Stimulated activated naive CD8-positive, alpha-beta T cell treated with anti-CD3 and anti-CD28 coated beads, Interleukin-15, amount 100 ng/mL, for 72 hours (primary cell): ENCODE data around the gene CFHR3.
"Not testable (repeated sequence)": the region's sequence is repeated elsewhere in the genome, so short reads cannot be mapped to it uniquely, and the experiment has no call there.

ENCODE experiments used
- ATAC-seq: fragments of 150-1000 bp; cut with Tn5 transposase; 2 replicates; pipeline ENCODE4 v1.10.0; 2021; ENCODE audit warnings: mild to moderate bottlenecking, moderate library complexity
- DNase-seq, 2 donors: peaks; one replicate each; pipeline ENCODE4 v3.0.0; 2021 to 2022
- H3K27ac Mint-ChIP-seq, 2 donors: one replicate each; pipeline ENCODE4 v1.8.0; 2022; ENCODE audit warnings: mild to moderate bottlenecking in 2 of 2, mixed read lengths in 2 of 2, moderate library complexity in 2 of 2
- H3K27me3 Mint-ChIP-seq: one replicate; pipeline ENCODE4 v1.8.0; 2022; ENCODE audit warnings: mixed read lengths
- H3K4me1 Mint-ChIP-seq: one replicate; pipeline ENCODE4 v1.8.0; 2022; ENCODE audit warnings: mild to moderate bottlenecking, mixed read lengths
- H3K4me3 Mint-ChIP-seq, 2 donors: one replicate each; pipeline ENCODE4 v1.8.0; 2022; ENCODE audit warnings: mild to moderate bottlenecking in 2 of 2, mixed read lengths in 2 of 2, moderate library complexity in 1 of 2
- H3K9me3 Mint-ChIP-seq, 2 donors: one replicate each; pipeline ENCODE4 v1.8.0; 2022; ENCODE audit warnings: mixed read lengths in 2 of 2

Gene CFHR3

GRCh38 chr1:196774603-196775002 lies at the start of gene CFHR3:
CFHR3 (plus strand) TSS chr1:196774840; CDS start chr1:196774887, 47 bp downstream.
- DNase-seq (no peak), ATAC-seq (no peak)
- H3K4me1 Mint-ChIP-seq = no peaks in the 10 kb centered on the region
- no peaks in the 10 kb centered on the region for H3K9me3 Mint-ChIP-seq
- no peaks in the 10 kb centered on the region for H3K27me3 Mint-ChIP-seq
- no peak within 1 kb of the TSS for H3K4me3 Mint-ChIP-seq
- no peak within 1 kb of the TSS for H3K27ac Mint-ChIP-seq

- Mint-ChIP-seq H3K27me3 (no peaks in the 10 kb centered on the region), H3K4me1 (no peaks in the 10 kb centered on the region), H3K4me3 (no peak overlapping the region), H3K9me3 (peaks cover 0 to 7% of the 10 kb centered on the region in 2 donors), H3K27ac (no peak overlapping the region)
- DNase-seq = no peak
- ATAC-seq = no peak
Measured at GRCh38 chr1:196732526-196732925, 42.1 kb upstream of the CFHR3 start.

DNA sequence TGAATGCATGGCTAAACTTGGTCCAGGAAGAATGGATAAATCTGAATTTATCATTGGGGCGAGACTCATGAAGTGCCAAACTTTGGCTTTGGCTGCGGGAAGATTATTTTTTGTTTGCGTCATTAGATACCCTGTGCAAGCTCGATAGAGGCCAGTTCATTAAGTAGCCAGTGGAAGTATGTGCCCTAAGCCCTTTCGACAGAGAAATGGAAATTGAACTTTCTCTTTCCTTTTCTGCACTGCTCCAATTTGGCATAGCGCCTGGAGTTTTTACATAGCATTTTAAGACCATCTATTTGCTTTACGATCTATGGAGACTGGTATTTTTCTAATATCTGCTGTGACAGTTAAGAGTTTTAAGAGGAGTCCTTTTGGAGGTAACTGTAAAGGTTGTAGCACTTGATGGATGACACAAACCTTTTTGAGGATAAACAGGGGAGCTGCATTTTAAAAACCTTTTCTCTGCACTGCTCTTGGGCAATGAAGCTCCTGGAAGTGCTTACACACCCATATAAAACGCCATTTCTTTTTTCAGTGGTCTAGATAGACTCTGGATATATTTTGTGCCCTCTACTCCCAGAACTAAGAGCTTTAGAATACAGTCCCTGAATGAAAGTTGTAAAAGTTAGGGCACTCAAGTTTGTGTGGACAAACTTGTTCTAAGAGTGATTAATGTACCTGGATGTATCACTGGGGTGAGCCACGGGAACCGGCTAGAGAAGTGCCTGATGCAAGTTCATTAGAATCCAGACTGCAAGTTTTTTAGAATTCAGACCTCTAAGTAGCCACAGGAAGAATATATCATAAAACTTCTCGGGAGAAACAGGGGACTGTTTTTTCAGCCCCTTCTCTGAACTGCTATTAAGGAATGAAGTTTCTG lies 41.3 kb upstream of the CFHR3 start:
- Mint-ChIP-seq H3K27ac (no peak overlapping the region), H3K9me3 (peaks cover 0 to 13% of the 10 kb centered on the region in 2 donors), H3K27me3 (no peaks in the 10 kb centered on the region), H3K4me3 (no peak overlapping the region), H3K4me1 (no peaks in the 10 kb centered on the region)
- DNase-seq = no peak
- no peak for ATAC-seq

DNA sequence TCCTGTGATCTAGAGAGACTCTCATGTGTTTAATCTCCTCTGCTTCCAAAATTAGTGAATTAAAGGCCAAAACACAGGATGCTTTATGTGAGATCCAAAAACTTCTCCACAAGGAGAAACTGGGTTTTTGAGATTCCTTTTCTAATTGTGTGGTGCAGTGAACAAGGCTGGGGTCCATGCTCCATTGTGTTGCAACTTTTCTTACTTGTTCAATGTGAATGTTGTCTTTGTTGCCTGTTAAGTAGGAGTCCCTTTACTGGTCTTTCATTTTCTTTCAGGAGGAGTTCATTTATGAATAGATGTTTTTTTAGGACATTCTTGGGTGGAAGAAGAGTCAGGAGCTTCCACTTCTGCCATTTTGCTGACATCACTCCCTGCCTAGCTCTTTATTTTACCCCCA lies 40.6 kb upstream of the CFHR3 start:
- H3K9me3 Mint-ChIP-seq = peaks cover 0 to 20% of the 10 kb centered on the region in 2 donors
- no peaks in the 10 kb centered on the region for H3K27me3 Mint-ChIP-seq
- no peak overlapping the region for H3K4me3 Mint-ChIP-seq
- no peak for ATAC-seq
- H3K27ac Mint-ChIP-seq = no peak overlapping the region
- no peak for DNase-seq
- no peaks in the 10 kb centered on the region for H3K4me1 Mint-ChIP-seq

DNA sequence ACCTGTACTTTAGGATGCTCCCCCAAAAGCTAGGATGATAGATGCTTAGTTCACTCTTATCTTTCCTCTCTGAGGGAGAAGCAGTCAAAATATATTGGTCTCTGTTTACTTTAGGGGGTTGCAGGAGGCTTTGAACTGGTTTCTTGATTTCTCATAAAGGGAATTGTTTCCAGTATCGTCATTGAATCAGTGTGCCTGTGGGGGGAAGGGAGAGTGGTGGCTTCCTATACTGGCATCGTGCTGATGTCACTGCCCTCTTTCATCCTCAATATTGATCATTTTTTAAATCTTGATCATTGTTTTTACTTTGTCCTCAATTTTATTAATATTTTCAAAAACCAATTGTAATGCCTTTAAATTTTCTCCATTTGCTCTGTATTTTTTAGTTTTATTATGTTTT lies 40.2 kb upstream of the CFHR3 start:
- Mint-ChIP-seq H3K27me3 (no peaks in the 10 kb centered on the region), H3K9me3 (peaks cover 3 to 25% of the 10 kb centered on the region in 2 donors), H3K4me1 (no peaks in the 10 kb centered on the region), H3K4me3 (no peak overlapping the region), H3K27ac (no peak overlapping the region)
- DNase-seq (no peak), ATAC-seq (no peak)

GRCh38 chr1:196738730-196739129 lies 35.9 kb upstream of the CFHR3 start:
- no peaks in the 10 kb centered on the region for H3K27me3 Mint-ChIP-seq
- H3K27ac Mint-ChIP-seq = no peak overlapping the region
- H3K4me3 Mint-ChIP-seq = no peak overlapping the region
- peaks cover 12 to 22% of the 10 kb centered on the region in 2 donors for H3K9me3 Mint-ChIP-seq
- ATAC-seq (no peak), DNase-seq (no peak)
- no peaks in the 10 kb centered on the region for H3K4me1 Mint-ChIP-seq

- not testable (repeated sequence) for DNase-seq, H3K4me1 Mint-ChIP-seq, H3K27me3 Mint-ChIP-seq, H3K27ac Mint-ChIP-seq, ATAC-seq, H3K4me3 Mint-ChIP-seq
- H3K9me3 Mint-ChIP-seq = peaks cover 12 to 17% of the 10 kb centered on the region in 2 donors
Measured at GRCh38 chr1:196743244-196743643, 31.4 kb upstream of the CFHR3 start.

DNA sequence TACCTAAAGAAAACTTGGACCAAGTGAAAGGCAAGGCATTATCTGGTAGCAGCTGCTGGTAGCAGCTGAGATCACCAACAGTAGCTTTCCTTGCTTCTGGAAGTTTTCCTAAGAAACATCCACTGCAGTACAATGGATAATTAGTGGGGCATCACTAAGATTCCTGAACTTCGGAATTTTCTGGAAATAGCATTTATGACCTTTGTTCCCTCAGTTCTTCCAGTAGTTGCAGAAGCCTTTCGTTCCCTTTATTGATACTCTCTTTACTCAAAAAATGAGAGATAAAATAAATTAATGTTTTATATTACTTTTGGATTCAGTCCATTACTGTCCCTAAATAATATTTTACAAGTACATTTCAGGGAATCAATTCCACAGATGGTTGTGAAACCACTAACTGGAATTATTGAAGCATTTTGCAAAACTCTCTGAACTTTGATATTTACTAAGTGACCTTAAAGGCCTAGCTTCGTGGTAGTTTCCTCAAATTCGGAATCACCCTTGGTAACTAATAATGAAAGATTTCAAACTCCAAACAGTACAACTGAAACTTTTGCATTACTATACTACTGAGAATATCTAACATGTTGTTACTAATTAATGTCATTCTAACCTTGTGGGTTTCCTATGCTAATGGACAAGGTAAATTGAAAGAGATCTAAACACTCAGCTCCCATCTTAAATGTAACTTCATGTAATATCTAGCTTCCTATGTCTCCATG lies 9.5 kb upstream of the CFHR3 start:
- H3K4me3 Mint-ChIP-seq, H3K4me1 Mint-ChIP-seq, H3K27ac Mint-ChIP-seq, H3K27me3 Mint-ChIP-seq, DNase-seq, H3K9me3 Mint-ChIP-seq, ATAC-seq: not testable (repeated sequence)

GRCh38 chr1:196769823-196770222 lies 4.8 kb upstream of the CFHR3 start:
- not testable (repeated sequence) for H3K4me1 Mint-ChIP-seq, DNase-seq, H3K9me3 Mint-ChIP-seq, H3K27me3 Mint-ChIP-seq, ATAC-seq, H3K4me3 Mint-ChIP-seq, H3K27ac Mint-ChIP-seq

GRCh38 chr1:196773713-196774112 lies 927 bp upstream of the CFHR3 start:
- no peak overlapping the region for H3K27ac Mint-ChIP-seq
- no peak for DNase-seq
- H3K27me3 Mint-ChIP-seq = no peaks in the 10 kb centered on the region
- ATAC-seq = no peak
- H3K4me3 Mint-ChIP-seq = no peak overlapping the region
- no peaks in the 10 kb centered on the region for H3K9me3 Mint-ChIP-seq
- no peaks in the 10 kb centered on the region for H3K4me1 Mint-ChIP-seq

DNA sequence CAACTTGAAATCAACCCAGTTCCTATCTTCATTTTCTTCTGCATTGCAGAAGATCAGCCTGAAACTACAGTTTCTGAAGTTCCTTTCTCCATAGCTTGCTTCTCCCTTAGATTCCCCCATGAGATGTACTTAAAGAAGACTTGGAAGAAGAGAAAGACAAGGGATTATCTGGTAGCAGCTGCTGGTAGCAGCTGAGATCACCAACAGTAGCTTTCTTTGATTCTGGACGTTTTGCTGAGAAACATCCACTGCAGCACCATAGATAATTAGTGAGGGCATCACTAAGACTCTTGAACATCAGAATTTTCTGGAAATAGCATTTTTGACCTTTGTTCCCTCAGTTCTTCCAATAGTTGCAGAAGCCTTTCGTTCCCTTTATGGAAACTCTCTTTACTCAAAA lies 465 bp upstream of the CFHR3 start:
- ATAC-seq = no peak
- H3K27me3 Mint-ChIP-seq = no peaks in the 10 kb centered on the region
- H3K9me3 Mint-ChIP-seq = no peaks in the 10 kb centered on the region
- no peaks in the 10 kb centered on the region for H3K4me1 Mint-ChIP-seq
- no peak overlapping the region for H3K27ac Mint-ChIP-seq
- no peak for DNase-seq
- no peak overlapping the region for H3K4me3 Mint-ChIP-seq

DNA sequence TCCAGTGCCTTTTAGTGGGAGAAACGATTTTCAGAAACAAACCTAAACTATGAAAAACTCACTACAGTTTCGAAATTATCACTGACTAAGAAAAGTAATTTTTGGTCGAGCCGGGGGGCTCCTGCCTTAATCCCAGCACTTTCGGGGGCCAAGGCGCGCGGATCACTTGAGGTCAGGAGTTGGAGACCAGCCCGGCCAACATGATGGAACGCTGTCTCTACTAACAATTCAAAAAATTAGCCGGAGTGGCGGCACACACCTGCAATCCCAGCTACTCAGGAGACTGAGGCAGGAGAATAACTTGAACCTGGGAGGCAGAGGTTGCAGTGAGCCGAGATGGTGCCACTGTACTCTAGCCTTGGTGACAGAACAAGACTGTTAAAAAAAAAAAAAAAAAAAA lies 3.0 kb downstream of the CFHR3 start:
- ATAC-seq = no peak
- no peak for DNase-seq
- no peaks in the 10 kb centered on the region for H3K9me3 Mint-ChIP-seq
- H3K27me3 Mint-ChIP-seq = no peaks in the 10 kb centered on the region
- H3K4me1 Mint-ChIP-seq = no peaks in the 10 kb centered on the region
- H3K4me3 Mint-ChIP-seq = no peak overlapping the region
- no peak overlapping the region for H3K27ac Mint-ChIP-seq

DNA sequence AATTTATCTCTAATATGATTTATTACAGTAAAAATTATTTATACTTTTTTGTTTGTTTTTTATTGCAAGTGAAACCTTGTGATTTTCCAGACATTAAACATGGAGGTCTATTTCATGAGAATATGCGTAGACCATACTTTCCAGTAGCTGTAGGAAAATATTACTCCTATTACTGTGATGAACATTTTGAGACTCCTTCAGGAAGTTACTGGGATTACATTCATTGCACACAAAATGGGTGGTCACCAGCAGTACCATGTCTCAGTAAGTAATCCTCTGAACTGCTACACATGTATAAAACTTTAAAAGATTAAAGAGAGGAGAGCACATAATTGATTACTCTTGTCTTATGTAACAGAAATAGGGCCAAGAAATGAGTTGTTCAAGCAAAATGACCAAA lies 4.5 kb downstream of the CFHR3 start:
- no peak for ATAC-seq
- no peak overlapping the region for H3K4me3 Mint-ChIP-seq
- H3K27me3 Mint-ChIP-seq = no peaks in the 10 kb centered on the region
- H3K9me3 Mint-ChIP-seq = no peaks in the 10 kb centered on the region
- DNase-seq = no peak
- H3K27ac Mint-ChIP-seq = no peak overlapping the region
- no peaks in the 10 kb centered on the region for H3K4me1 Mint-ChIP-seq

DNA sequence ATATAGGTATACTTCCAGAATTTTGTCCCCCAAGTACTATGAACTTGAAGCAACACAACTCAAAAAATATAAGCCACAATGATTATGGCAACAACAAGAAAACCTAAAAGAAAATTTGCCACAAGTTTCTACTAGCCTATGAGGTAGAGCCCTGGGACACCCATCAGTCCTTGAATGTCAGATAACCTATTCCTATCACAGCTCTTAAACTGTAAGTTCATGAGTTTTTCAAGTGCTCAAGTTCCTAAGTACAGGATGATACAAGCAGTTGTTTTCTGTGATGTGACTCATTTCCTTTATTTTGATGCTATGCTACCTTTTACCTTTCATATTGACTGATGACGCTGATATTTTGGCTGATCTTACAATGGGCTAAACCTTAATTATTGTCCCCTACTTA lies 16.6 kb downstream of the CFHR3 start:
- ATAC-seq, H3K4me1 Mint-ChIP-seq, H3K27me3 Mint-ChIP-seq, H3K27ac Mint-ChIP-seq, H3K4me3 Mint-ChIP-seq, DNase-seq: not testable (repeated sequence)
- H3K9me3 Mint-ChIP-seq = peaks cover 0 to 12% of the 10 kb centered on the region in 2 donors

- H3K27ac Mint-ChIP-seq, H3K4me3 Mint-ChIP-seq, H3K9me3 Mint-ChIP-seq, H3K4me1 Mint-ChIP-seq, ATAC-seq, H3K27me3 Mint-ChIP-seq, DNase-seq: not testable (repeated sequence)
Measured at GRCh38 chr1:196794103-196794502, 19.5 kb downstream of the CFHR3 start.

DNA sequence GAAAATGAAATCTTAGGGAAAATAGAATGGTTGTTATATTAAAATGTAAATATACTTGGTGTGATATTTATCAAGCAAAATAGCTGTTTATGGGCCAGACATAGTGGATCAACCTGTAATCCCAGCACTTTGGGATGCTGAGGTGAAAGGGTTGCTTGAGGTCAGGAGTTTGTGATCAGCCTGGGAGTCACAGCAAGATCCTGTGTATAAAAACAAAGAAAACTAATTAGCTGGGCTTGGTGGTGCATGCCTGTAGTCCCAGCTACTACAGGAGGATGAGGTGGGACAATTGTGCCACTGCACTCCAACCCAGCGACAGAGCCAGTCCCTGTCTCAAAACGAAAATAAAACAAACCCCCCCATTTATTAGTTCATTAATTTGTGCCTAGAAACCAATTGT lies 23.3 kb downstream of the CFHR3 start:
- H3K27me3 Mint-ChIP-seq = no peaks in the 10 kb centered on the region
- DNase-seq (no peak), ATAC-seq (no peak)
- no peak overlapping the region for H3K27ac Mint-ChIP-seq
- no peak overlapping the region for H3K4me3 Mint-ChIP-seq
- H3K9me3 Mint-ChIP-seq = peaks cover 0 to 6% of the 10 kb centered on the region in 2 donors
- H3K4me1 Mint-ChIP-seq = no peaks in the 10 kb centered on the region
